PC-3 (cell line): ENCODE data around the gene MLC1. TPM values are rescaled to one million over a fixed set of nuclear protein-coding genes. Genes with fewer than 3 reads are reported as not detected.

Source experiments
- ATAC-seq: fragments of 200-7000 bp; cut with Tn5 transposase; 2 replicates; pipeline ENCODE4 v1.9.1; 2020; ENCODE audit warnings: mild to moderate bottlenecking, moderate library complexity
- BruUV-seq: library from RNA; stranded (reverse); fragments of 400-500 nt; replicated peaks from 2 replicates; lab custom pipeline; 2021; lab: Mats Ljungman, UMichigan
- CTCF ChIA-PET: fragments of 300-600 bp; sonication (Branson Sonifier 250); formaldehyde crosslinking; loops from one replicate; lab custom pipeline; 2022; ENCODE audit warnings: antibody characterized with exemption; lab: Charles Lee
- POLR2A ChIA-PET: fragments of 300-600 bp; sonication (Branson Sonifier 250); formaldehyde crosslinking; loops from one replicate; lab custom pipeline; 2022; ENCODE audit warnings: antibody characterized with exemption; ENCODE audit not compliant: unreplicated experiment; lab: Charles Lee
- DNase-seq: peaks from one replicate; pipeline ENCODE4 v3.0.0-alpha.2; 2015
- H2AFZ ChIP-seq: fragments of 300-600 bp; sonication (generic); 2 replicates; pipeline ENCODE4 v1.6.0; 2016; ENCODE audit warnings: antibody characterized with exemption, low read length
- H3F3A ChIP-seq: fragments of 300-600 bp; sonication (generic); one replicate; pipeline ENCODE4 v1.6.0; 2017; ENCODE audit warnings: antibody characterized with exemption, low read length, control low read depth, mild to moderate bottlenecking; ENCODE audit not compliant: unreplicated experiment
- H3K27ac ChIP-seq: fragments of 300-600 bp; sonication (generic); 2 replicates; pipeline ENCODE4 v1.5.1; 2016; ENCODE audit warnings: mild to moderate bottlenecking, low read length
- H3K27me3 ChIP-seq: fragments of 300-600 bp; sonication (generic); 2 replicates; pipeline ENCODE4 v1.6.1; 2016; ENCODE audit warnings: low read length, mixed read lengths
- H3K36me3 ChIP-seq: fragments of 300-600 bp; sonication (generic); 2 replicates; pipeline ENCODE4 v1.6.1; 2016; ENCODE audit warnings: low read depth, mixed run types, low read length, mixed read lengths
- H3K4me1 ChIP-seq: fragments of 300-600 bp; sonication (generic); 2 replicates; pipeline ENCODE4 v1.5.1; 2016; ENCODE audit warnings: low read length; ENCODE audit not compliant: insufficient read depth
- H3K4me2 ChIP-seq: fragments of 300-600 bp; sonication (generic); 2 replicates; pipeline ENCODE4 v1.6.0; 2016; ENCODE audit warnings: low read length
- H3K4me3 ChIP-seq: fragments of 300-600 bp; sonication (generic); 2 replicates; pipeline ENCODE4 v1.5.1; 2016; ENCODE audit warnings: mild to moderate bottlenecking, low read length, mixed read lengths
- H3K79me2 ChIP-seq: fragments of 300-600 bp; sonication (generic); 2 replicates; pipeline ENCODE4 v1.6.1; 2017; ENCODE audit warnings: low read length, mixed read lengths
- H3K9ac ChIP-seq: fragments of 300-600 bp; sonication (generic); 2 replicates; pipeline ENCODE4 v1.6.0; 2016; ENCODE audit warnings: mild to moderate bottlenecking, low read length
- H3K9me2 ChIP-seq: fragments of 300-600 bp; sonication (generic); replicated peaks from 2 replicates; pipeline ENCODE4 v1.6.1; 2016; ENCODE audit warnings: mixed run types, low read length, mixed read lengths
- H3K9me3 ChIP-seq: fragments of 300-600 bp; sonication (generic); 2 replicates; pipeline ENCODE4 v1.6.1; 2016; ENCODE audit warnings: low read length, mixed read lengths
- H4K20me1 ChIP-seq: fragments of 300-600 bp; sonication (generic); 2 replicates; pipeline ENCODE4 v1.6.1; 2016; ENCODE audit warnings: low read length, mixed read lengths
- CTCF ChIP-seq: fragments of 300-600 bp; sonication (generic); conservative IDR thresholded peaks from 2 replicates; pipeline ENCODE4 v1.5.1; 2017; ENCODE audit warnings: antibody characterized with exemption, low read depth, mild to moderate bottlenecking, low read length
- EZH2 ChIP-seq: fragments of 300-600 bp; sonication (generic); IDR thresholded peaks from one replicate; pipeline ENCODE4 v1.6.1; 2017; ENCODE audit warnings: antibody characterized with exemption, mild to moderate bottlenecking, low read length; ENCODE audit not compliant: unreplicated experiment
- EZH2phosphoT487 ChIP-seq: fragments of 300-600 bp; sonication (generic); IDR thresholded peaks from 2 replicates; pipeline ENCODE4 v1.6.1; 2018; ENCODE audit warnings: mild to moderate bottlenecking, antibody characterized with exemption, low read length, borderline replicate concordance
- intact Hi-C: fragments of 100-400 bp; cut with micrococcal nuclease; formaldehyde crosslinking; loops from 2 replicates; pipeline ENCODE4 v1.9.0; 2023
- total RNA-seq: library from RNA; depleted of rRNA; stranded (reverse); fragments of >200 nt; gene quantifications from 2 replicates; pipeline ENCODE4 v1.2.3, GENCODE V29; 2014

MLC1 gene
- total RNA-seq, 1 experiment from 2014 or later, result 0.62 TPM

- POLR2A ChIA-PET, result no interaction called here
- no TSS peak for BruUV-seq
- no peaks in the 10 kb centered on the region for H3K9me2 ChIP-seq
Measured at GRCh38 chr22:50062509-50063135, 22.6 kb downstream of the MLC1 start.

GRCh38 chr22:50061824-50062355 is 23.3 kb downstream of the MLC1 start:
- H3K4me2 ChIP-seq, result no peak overlapping the region
- ATAC-seq (no peak), DNase-seq (no peak)
- H3K36me3 ChIP-seq, result no peaks in the 10 kb centered on the region
- no peaks in the 10 kb centered on the region for H3K4me1 ChIP-seq
- intact Hi-C loops, result no loop called here
- H3K9ac ChIP-seq, result no peak overlapping the region
- no peaks in the 10 kb centered on the region for H3K9me3 ChIP-seq
- ChIA-PET POLR2A (no interaction called here), CTCF (no interaction called here)
- no peak overlapping the region for H3K27ac ChIP-seq
- H3K79me2 ChIP-seq, result no peaks in the 10 kb centered on the region
- no peaks in the 10 kb centered on the region for H3K9me2 ChIP-seq
- H4K20me1 ChIP-seq, result no peaks in the 10 kb centered on the region
- TF ChIP-seq EZH2 (no peak), EZH2phosphoT487 (no peak), CTCF (no peak)
- no peak overlapping the region for H3K4me3 ChIP-seq
- no peaks in the 10 kb centered on the region for H3K27me3 ChIP-seq
- no peaks in the 10 kb centered on the region for H3F3A ChIP-seq
- no peak overlapping the region for H2AFZ ChIP-seq
- BruUV-seq, result no TSS peak

More at GRCh38 chr22:50062509-50063135, 22.6 kb downstream of the MLC1 start:
- Histone ChIP-seq H2AFZ (no peak overlapping the region), H3K4me2 (no peak overlapping the region), H3K27ac (no peak overlapping the region), H4K20me1 (no peaks in the 10 kb centered on the region), H3K9me3 (no peaks in the 10 kb centered on the region), H3K36me3 (no peaks in the 10 kb centered on the region), H3K4me3 (no peak overlapping the region), H3K4me1 (no peaks in the 10 kb centered on the region), H3K79me2 (no peaks in the 10 kb centered on the region), H3F3A (no peaks in the 10 kb centered on the region), H3K27me3 (no peaks in the 10 kb centered on the region), H3K9ac (no peak overlapping the region)
- CTCF ChIA-PET, result no interaction called here
- intact Hi-C loops, result no loop called here
- DNase-seq, result no peak
- ATAC-seq, result no peak
- TF ChIP-seq EZH2 (no peak), EZH2phosphoT487 (no peak), CTCF (no peak)

DNA sequence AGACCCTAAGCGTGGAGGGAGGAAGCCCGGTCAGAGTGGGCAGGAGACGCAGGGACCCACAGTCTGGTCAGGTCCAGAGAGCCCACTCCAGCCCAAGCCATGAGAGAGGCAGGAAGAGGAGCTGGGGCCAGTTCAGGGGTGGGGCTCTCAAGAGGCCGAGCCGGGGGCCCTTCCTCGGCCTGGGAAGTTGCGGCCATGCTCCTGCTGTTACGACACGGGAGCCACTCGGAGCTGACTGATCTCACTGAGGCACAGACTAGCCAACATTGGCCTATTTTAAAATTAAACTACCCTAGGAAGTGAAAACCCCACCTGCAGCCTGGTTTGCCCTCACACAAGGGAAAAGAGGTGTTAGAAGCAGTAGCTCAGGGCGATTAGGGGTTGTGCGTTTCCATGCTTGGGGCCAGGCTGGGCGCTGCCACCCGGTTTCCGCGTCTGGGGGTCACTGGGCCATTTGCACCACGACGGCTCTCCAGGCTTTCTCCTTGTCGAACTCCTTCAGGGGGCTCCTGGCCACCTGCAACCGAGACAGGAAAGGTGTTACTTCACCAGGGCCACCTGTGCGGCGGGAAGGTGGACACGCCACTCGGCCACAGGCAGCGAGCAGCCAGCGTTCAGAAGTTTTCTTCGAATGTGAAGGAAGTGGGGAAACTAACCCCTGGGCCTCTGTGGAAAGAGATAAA is 23.9 kb downstream of the MLC1 start:
- ATAC-seq (no peak), DNase-seq (no peak)
- H3K4me2 ChIP-seq, result no peak overlapping the region
- H3K27me3 ChIP-seq, result no peaks in the 10 kb centered on the region
- no peak overlapping the region for H3K27ac ChIP-seq
- no peaks in the 10 kb centered on the region for H4K20me1 ChIP-seq
- no peaks in the 10 kb centered on the region for H3K9me2 ChIP-seq
- H3K4me3 ChIP-seq, result no peak overlapping the region
- H3K36me3 ChIP-seq, result no peaks in the 10 kb centered on the region
- intact Hi-C loops, result no loop called here
- no peaks in the 10 kb centered on the region for H3K9me3 ChIP-seq
- no peaks in the 10 kb centered on the region for H3K4me1 ChIP-seq
- no peaks in the 10 kb centered on the region for H3F3A ChIP-seq
- no TSS peak for BruUV-seq
- TF ChIP-seq EZH2phosphoT487, result no peak
- no peak for TF ChIP-seq EZH2
- POLR2A ChIA-PET, result no interaction called here
- H3K79me2 ChIP-seq, result no peaks in the 10 kb centered on the region
- H2AFZ ChIP-seq, result no peak overlapping the region
- no peak overlapping the region for H3K9ac ChIP-seq
- CTCF ChIA-PET, result no interaction called here
